Cortex of kidney (tissue), 1 donor: ENCODE data around the gene INCA1.

ENCODE experiments used
- DNase-seq: peaks from one replicate; lab custom pipeline; 2025; lab: John Stamatoyannopoulos, UW

The INCA1 gene

DNA sequence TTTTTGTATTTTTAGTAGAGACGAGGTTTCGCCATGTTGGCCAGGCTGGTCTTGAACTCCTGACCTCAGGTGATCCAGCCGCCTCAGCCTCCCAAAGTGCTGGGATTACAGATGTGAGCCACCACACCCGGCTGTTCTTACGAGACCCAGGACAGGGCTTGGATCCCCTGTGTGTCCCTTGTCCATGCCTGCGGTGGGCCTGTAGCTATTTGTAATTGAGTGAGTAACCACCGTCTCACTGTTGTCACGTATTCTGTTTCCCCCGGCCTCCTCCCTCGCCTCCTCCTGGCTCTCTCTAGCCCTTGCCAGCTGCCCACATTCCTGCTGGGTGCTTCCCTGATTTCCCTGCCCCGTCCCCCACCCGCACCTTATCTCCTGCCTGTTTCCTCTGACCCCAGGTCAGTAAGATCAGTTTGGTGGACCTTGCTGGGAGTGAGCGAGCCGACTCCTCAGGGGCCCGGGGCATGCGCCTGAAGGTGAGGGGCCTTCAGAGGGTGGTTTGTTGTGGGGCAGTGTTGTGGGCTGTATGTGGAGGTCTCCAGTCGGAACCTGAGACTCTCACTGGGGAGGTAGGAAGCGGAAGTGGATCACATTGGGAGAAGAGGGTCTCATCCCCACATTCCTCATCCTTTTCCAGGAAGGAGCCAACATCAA lies 6.0 kb upstream of the INCA1 start:
- DNase-seq = no peak

DNA sequence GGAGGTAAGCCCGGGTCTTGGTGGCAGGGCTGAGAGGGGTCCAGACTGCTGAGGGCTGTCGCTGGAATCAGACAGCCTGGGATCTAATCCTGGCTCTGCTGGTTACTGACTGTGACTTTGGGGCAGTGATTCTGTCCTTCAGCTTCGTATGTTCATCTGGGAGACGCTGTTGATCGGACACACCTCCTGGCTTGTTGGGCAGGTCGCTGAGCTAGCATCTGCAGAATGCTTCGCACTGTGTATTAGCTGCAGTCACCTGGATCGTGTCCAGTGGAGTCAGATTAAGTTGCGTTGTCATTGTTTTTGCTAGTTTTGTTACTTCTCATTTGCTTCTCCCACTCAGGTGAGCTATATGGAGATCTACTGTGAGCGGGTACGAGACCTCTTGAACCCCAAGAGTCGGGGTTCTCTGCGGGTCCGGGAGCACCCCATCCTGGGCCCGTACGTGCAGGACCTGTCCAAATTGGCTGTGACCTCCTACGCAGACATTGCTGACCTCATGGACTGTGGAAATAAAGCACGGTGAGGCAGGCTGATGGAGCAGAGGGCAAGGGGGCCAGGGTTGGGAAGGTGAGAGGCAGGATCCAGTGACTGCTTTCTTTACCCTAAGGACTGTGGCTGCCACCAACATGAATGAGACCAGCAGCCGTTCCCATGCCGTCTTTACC lies 4.9 kb upstream of the INCA1 start:
- no peak for DNase-seq

DNA sequence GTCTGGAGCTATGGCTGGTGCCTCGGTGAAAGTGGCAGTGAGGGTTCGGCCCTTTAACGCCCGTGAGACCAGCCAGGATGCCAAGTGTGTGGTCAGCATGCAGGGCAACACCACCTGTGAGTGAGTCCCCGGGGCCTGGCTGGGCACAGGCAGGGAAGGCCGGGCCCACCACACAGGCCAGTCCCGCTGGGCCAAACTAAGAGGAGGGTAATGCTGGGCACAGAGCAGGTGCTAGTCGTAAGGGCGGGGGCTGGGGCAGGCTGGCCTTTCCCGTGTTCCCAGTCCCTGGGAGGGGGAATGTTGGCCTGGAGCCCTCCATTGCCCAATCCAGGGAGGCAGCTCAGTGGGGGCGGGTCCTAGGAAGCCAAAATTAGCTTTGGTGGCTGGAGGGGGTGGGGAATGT lies 2.9 kb upstream of the INCA1 start:
- DNase-seq = no peak

DNA sequence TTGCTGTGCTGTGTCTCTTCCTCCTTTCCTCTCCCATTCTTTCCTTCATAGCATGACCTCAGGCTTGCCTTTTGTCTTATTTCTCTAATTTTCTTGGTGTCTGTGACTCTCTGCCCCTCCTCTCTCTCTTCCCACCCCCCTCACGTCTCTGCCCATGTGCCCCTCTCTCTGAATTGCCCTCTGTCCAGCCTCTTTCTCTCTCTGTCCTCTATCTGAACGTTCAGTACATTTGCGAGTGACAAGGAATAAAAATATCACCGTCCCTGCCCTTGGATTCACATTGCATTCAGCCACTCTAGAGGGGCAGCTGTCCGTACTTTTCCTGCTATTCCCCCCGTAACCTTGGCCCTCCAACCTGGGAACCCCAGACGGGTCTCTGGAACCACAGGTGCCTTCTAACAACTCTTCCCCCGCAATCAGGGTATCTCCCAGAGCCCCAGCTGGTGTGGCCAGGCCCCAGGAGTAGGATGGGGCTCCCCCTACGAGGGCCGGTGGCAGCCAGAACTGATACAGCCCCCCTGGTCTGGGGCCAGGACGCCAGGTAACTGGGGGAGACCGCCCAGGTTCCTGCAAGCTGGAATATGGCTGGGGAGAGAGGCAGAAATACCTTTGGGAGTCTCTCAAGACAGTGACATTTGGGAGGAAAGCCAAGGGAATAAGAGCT lies 2.2 kb upstream of the INCA1 start:
- DNase-seq = no peak

DNA sequence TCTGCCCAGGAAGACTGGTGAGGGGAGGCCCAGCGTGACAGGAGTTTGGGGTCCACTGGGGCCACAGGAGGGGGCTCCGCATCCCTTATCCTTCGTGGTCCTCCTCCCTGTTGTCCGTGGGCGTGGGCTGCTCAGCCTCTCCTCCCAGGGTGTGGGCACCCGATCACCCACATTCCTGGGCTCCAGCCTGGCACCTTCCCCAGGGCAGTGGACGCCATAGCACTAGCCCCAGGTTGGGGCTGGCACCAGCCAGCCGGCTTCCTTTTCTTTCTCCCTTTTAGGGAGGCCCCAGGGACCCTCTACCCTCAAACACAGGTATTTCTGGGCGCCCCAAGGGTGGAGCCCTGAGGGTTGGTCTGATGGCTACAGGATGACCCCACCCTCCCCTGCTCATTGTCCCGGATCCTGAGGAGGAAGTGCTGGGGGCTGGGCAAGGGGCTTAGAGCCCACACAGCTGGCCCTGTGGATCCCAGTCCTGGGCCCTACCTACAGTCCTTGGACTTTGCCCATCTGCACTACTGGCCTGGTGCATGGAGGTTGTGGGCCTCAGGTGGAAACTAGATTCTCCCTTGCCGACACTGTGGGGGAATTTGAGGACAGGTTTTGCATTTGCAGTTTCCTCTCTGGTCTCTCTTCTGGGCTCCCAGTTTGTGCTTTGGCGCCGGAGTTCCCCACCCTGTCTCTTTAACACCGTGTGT lies 1.6 kb upstream of the INCA1 start:
- no peak for DNase-seq

DNA sequence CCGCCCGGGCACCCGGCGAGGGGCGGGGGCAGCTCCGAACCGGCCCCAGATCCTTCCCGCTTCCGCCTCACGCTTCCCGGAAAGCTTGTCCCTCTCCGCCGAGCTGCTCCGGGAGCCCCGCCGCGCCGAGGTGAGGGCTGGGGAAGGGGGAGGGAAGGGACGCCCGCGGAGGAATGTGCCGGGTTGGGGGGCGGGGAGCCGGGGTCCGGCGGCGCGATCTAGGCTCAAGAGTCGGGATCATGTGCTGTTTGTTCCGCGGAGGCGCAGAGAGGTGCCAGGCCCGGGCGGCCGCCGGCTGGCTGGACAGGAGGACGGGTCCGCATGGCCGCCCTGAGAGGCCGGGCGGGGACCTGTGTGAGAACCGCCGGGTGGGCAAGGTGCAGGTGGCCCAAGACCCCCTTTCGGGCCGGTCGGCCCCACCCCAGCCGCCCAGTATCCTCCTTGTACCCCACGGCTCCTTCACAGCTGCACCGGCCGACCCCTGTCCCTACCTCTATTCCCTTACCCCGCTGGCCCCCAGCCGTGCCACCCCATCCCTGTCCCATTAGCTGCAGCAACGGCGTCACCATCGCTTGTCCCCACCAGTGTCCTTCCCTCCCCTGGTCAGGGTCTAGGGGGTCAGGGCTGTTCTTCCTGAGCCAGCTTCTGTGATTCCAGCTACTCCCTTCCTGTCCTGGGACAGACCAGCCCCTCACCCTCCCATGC lies 857 bp upstream of the INCA1 start:
- DNase-seq = no peak

DNA sequence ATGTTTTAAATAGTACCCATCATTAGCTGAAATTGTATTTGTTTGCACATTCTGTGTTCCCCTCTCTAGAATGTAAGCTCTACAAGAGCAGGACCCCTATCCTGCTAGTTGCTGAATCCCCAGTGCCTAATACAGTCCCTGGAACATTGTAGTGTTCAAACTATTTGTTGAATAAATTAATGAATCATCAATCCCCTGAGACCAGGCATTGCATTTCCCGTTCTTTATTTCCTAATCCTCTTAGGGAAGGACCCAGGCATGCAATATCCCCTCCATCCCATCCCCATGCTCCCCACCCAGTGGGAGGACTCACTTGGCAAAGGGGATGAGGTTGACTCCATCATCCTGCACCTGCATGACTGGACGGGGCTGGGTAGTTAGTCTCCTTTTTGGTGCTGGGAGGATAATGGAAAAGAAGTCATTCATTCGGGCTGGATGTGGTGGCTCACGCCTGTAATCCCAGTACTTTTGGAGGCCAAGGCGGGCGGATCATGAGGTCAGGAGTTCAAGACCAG lies 3.2 kb downstream of the INCA1 start:
- DNase-seq = no peak

DNA sequence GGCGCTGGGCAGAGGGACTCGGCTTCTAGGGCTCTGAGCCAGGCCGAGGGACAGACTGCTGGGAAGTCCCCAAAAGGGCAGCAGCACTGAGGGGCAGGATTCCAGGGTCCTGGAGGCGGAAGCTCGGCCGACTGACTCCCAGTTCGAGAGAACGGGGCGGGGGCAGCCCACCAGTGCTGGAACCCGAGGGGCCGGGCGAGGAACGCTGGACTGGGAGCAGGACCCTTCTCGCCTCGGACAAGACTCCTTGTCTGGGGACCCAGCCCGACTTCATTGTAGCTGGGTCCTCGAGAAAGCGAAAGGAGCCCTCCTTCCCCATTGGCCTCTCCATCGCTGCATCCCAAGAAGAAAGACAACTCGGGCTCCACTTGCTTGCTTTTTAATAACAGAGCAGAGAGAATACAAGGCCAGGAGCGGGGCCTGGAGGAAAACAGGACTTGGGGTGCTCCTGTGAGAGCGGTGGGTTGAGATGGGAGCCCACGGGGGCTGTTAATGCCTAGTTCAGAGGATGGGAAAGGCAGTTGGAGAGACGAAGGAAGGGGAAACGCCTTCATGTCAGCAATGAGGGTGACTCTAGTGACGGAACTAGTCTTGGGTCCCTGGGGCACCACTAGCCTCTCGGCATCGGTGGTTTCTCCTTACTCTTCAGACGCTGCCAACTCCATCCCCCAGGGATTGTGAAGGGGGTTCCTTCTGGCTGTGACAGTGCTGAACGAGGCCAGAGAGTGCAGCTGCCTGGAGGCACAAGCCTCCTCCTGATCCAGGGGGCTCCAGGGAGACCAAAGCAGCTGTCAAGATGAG lies 9.4 kb downstream of the INCA1 start:
- no peak for DNase-seq

DNA sequence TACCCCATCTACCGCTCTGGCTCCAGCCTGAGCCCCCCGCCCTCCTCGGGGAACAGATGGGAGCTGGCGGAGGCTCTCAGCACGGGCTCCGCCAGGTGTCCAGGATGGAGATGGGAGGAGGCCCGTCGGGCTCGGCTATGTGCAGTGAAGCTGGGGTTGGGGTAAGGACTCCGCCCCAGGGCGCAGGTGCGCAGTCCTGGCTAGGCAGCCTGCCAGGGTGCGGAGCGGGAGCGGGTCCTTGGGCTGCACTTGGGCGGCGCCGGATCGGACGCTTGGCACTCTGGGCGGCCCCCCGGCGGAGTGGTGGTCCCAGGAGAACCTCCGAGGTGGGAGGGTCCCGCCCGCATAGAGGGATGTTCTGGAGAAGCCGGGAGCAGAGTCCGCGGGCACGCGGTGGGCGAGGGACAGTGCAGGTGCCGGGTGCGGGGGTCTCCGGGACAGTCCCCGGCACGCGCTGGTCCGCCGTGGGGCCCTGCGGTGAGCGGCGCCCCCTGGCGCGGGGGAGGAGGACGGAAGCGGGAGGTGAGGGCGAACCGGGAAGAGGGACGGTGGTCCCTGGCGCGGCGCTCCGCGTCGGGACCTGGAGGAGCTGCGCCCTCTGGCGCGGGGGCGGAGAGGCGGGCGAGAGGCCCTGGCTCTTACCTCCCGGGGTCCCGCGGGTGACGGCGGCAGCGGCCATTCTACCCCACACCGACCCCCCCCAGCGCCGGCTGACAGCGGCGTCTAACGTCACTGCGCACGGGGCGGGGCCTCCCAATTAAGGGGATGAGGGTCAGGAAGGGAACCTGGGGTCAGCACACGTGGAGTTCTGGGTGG lies 10.2 kb downstream of the INCA1 start, which contains the start of gene CAMTA2:
TSS of gene CAMTA2 (minus strand) at position 725 of the 816 bp plus-strand sequence. CDS start 1,453 bp downstream, outside the sequence.
- DNase-seq = no peak

DNA sequence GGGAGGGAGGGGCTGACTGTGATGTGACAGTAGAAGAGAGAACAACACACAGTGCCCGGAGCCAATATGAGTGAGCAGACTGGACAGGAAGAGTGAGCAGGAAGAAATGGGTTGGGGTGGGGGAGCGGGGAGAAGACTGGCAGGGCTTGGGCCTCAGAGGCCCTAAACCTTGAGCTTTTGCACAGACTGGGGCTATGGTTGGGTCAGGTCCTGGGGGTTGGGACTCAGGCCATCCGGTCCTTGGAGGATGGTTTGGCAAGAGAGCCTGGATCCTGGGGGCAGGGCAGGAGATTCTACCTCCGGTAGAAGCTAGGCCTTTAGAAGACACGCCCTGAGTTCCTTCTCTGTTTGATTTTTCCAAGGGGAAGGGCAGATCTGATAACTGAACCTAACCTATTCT lies 10.9 kb downstream of the INCA1 start:
- DNase-seq = no peak

DNA sequence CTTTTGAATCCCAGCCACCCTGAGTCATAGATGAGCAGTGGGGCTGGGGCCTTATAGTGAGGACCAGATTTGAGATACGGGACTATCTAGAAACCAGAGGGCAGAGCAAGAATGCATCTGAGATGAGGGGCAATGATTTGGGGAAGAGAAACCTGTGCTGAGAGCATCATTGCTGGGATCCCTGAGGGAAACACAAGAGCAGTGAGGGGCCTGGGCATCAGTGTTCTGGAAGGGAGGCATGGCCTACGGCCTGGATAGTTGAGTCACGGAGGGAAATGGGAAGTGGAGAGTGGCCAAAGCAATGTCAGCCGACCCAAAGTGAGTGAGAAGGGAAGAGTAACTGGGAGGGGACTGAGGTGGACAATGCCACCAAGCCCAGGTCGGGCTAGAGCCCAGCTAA lies 15.0 kb downstream of the INCA1 start:
- DNase-seq = no peak

DNA sequence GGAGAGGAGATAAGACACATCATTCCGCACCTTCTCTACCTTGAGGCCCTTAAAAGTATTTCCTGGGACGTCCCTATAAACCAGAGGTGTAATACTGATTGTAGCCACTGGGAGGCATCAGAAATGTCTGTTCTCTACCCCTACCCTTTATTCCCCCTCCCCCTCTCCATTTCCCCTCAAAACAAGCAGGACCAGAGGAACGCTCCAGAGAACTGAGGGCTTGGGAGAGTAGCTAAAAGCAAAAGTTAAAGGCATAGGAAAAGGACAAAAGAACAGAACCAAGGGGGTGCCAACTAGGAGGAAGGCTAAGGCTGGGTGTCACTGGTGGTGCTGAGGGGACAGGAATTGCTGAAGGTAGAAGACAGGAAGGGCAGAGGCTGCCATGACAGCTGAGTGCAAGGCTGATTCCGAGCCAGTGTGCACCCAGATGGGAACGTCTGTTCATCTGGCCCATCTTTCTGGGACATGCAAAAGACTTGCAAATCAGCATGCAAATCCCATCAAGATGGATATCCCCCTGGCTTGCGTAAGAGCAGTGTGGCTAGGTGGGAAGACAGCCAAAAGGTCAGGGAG lies 16.6 kb downstream of the INCA1 start:
- no peak for DNase-seq

DNA sequence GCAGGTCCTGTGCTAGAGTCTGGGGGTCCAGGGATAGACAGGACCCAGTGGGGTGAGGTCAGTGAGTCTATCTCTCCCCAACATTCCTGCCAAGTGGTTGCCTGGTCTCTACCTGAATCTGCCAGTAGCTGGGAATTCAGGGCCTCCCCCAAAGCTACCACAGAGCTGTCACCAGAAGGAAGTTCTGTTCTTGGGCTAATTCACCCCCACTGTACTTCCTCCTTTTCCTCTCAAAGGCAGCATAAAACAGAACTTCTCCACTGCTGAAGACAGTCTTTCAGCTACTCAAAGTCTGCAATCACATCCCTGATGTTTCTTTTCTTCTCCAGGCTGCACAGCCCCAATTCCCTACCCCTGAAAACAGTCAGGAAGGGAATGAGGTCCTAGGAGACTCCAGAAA lies 18.6 kb downstream of the INCA1 start:
- no peak for DNase-seq

DNA sequence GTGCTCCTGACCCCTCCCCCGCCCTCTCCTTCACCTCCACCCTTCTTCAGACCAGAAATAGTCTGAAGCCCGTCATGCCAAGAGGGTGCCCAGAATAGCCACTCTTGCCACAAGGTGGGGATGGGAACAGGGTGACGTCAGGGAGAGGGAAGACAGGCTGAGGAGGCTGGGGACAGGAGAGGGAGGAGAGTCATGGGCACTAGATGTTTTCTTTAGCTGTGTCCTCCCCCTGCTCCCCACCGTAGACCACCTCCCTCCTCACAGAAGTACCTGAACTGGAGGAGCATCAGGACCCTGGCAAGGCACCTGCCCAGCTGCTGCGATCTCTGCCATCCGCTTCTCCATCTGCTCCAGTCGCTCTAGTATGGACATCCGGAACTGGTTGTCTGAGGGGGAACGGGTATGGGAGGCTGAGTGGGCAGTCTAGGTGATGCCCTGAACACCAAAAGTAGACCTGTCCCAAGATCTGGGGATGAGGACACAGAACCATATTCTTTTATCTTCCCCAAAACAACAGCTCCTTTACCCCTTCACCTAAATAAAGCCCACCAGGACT lies 23.1 kb downstream of the INCA1 start:
- DNase-seq = no peak

DNA sequence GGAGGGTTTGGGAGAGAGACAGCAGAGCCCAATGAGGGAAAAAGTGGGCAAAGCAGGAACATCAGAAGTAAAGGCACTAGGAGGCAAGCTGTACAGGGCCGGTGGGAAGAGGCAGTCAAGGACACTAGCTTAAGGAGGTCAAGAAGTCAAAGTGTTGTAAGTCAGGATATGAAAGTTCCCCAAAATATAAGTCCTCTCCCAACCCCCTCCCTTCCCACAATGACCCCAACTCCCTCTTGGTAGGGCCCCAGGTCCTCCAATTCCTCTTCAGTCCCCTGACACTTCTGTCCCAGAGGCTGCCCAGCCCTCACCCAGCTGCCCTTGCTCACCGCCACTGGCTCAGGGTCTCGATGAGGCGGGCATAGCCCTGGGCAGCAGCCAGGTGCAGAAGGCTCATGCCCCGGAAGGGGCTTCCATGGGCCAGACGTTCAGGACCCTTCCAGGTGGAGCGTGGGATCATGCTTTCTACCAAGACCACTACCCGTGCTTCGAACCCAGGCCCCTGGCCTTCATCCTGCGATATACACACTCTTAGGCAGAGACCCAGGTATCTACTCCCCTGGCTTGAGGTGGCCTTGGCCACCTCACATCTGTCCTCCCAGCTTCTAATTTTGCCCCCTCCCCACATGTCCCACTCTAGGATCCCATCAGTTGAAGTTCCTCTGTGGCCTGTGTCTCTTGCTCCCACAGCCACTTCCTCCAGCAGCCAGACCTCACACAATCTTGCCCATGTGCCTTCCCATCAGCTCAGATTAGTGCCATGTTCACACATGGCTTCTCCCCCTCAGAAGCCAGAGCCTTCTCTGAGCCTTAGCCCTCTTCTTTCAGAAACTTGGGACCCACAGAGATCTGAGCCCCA lies 23.8 kb downstream of the INCA1 start:
- no peak for DNase-seq

DNA sequence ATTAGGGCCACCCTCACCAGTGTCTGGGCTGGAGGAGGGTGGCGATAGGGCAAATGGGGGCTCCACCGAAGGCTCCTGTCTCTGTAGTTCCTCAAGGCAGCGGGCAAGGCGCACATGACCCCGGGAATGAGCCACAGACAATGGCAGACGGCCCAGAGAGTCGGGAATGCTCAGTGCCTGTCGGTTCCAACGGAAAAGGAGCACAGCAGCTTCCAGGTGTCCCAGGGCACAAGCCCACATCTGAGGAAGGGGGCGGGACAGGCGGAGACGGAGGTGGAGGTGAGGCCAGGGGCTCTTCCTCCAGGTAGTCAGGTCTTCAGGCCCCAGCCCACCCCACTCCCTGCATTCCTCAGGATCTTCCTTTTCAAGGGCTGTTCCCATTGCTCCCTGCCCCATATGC lies 24.6 kb downstream of the INCA1 start:
- DNase-seq = no peak

DNA sequence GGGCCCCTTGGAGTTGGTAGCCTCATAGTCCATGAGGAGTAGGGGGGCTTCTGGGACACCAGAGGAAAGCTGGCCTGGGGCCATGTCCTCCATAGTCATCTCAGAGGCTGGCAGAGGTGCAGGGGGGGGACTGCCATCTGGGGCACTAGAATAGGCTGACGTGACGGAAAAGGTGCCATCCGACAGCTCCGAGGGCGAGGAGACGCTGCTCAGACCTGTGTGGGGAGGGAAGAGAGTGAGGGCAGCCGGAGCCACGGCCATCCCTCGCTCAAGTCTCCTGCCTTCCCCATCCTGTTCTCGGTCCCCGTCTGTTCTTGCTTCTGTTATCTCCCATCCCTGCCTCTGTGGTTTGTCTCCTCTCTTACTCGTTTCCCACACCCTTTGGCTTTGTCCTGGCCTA lies 25.0 kb downstream of the INCA1 start:
- DNase-seq = no peak

DNA sequence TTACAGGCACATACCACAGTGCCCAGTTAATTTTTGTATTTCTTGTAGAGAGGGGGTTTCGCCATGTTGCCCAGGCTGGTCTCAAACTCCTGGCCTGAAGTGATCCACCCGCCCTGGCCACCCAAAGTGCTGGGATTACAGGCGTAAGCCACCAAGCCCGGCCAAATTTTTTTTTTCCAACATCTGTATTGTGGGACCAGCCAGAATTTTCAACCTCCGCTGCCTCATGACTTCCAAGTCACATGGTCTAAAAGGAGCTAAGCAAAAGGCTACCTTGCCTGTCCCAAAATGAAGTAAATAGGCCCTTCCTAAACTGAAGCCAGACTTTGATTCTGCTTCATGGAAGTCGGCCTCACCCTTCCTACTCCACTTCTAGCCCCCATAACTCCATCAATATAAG lies 25.5 kb downstream of the INCA1 start:
- DNase-seq = no peak

DNA sequence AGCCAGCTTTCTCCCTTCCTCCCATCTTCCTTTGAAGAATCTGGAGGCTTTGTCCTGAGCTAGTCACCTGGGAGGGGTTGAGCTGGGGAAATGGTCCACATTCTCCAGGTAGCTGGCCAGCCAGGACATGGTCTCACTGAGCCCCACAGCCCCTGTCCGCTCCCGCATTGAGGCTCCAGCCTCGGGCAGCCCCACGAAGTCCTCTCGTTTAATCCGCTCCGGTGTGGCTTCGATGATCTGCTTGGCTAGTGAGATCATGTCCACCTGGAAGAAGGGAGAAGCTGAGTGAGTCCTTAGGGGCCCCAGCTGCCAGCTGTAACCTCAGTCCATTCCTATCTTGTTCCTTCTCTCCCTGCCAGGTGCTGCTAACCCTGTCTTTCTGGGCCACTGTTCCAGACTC lies 27.0 kb downstream of the INCA1 start:
- DNase-seq = no peak
